Upper lobe of left lung (tissue), 6 donors: ENCODE data around the gene CIRBP. TPM values are rescaled to one million over a fixed set of nuclear protein-coding genes. Genes with fewer than 3 reads are reported as not detected.

Source experiments
- ATAC-seq, 2 donors: fragments of 200-7000 bp; cut with Tn5 transposase; one replicate each; pipeline ENCODE4 v1.9.1; 2022; ENCODE audit warnings: mild to moderate bottlenecking in 2 of 2, moderate library complexity in 2 of 2; ENCODE audit not compliant: low FRiP score in 2 of 2
- DNase-seq, 2 donors: peaks; one replicate each; pipeline ENCODE4 v3.0.0-alpha.2; 2019 to 2020
- H3K27ac ChIP-seq, 4 donors: fragments of 200-600 bp; sonication (generic); one replicate each; pipeline ENCODE4 v1.5.1; 2016 to 2019
- H3K27me3 ChIP-seq, 4 donors: fragments of 200-600 bp; sonication (generic); one replicate each; pipeline ENCODE4 v1.5.1; 2017 to 2019
- H3K36me3 ChIP-seq, 4 donors: fragments of 200-600 bp; sonication (generic); one replicate each; pipeline ENCODE4 v1.5.1; 2016 to 2019
- H3K4me1 ChIP-seq, 4 donors: fragments of 200-600 bp; sonication (generic); one replicate each; pipeline ENCODE4 v1.5.1; 2018 to 2019
- H3K4me3 ChIP-seq, 4 donors: fragments of 200-600 bp; sonication (generic); one replicate each; pipeline ENCODE4 v1.5.1; 2017 to 2019; ENCODE audit warnings: mild to moderate bottlenecking in 2 of 4, moderate library complexity in 1 of 4
- H3K9me3 ChIP-seq, 4 donors: fragments of 200-600 bp; sonication (generic); one replicate each; pipeline ENCODE4 v1.5.1; 2018 to 2019
- EP300 ChIP-seq, 4 donors: sonication (generic); formaldehyde crosslinking; IDR thresholded peaks; one replicate each; pipeline ENCODE4 v1.5.1; 2017; ENCODE audit warnings: antibody characterized with exemption in 4 of 4, control low read depth in 2 of 4
- POLR2A ChIP-seq, 4 donors: fragments of 450-650 bp; IDR thresholded peaks; one replicate each; pipeline ENCODE4 v1.5.1; 2016 to 2017; ENCODE audit warnings: antibody characterized with exemption in 4 of 4, mild to moderate bottlenecking in 2 of 4
- POLR2AphosphoS5 ChIP-seq, 2 donors: sonication (generic); formaldehyde crosslinking; IDR thresholded peaks; one replicate each; pipeline ENCODE4 v1.5.1; 2017; ENCODE audit warnings: antibody characterized with exemption in 2 of 2
- WGBS, 2 donors: methylation state at CpG; one replicate each; pipeline ENCODE4 v1.1.5; 2017 to 2018; 5-methylcytosine and 5-hydroxymethylcytosine counted together
- total RNA-seq, 6 donors: library from RNA; depleted of rRNA in 4 of 6; stranded (reverse); fragments of >200 nt in 4 of 6; gene quantifications; one replicate each; pipeline versions ENCODE4 v1.1.0 to v1.2.1, GENCODE V29; 2016 to 2021
- TF ChIP-seq, protein P1 (sequence below), 6 experiments: fragments of 450-650 bp in 4 of 6; fragments of 200-600 bp in 2 of 6; sonication (generic) in 2 of 6; IDR thresholded peaks; one replicate each; pipeline ENCODE4 v1.5.1; 2016 to 2019; ENCODE audit warnings: antibody characterized with exemption in 6 of 6
- donor health status: DM: no; HTN: no; CAD: no; lungs with moderate emphysema.
- donor health status: DM: no; HTN: yes; CAD: no; lungs with severe emphysema.

CIRBP gene
- total RNA-seq, 6 donors from 2014 or later: 326 to 1,348 (median 441) TPM

DNA sequence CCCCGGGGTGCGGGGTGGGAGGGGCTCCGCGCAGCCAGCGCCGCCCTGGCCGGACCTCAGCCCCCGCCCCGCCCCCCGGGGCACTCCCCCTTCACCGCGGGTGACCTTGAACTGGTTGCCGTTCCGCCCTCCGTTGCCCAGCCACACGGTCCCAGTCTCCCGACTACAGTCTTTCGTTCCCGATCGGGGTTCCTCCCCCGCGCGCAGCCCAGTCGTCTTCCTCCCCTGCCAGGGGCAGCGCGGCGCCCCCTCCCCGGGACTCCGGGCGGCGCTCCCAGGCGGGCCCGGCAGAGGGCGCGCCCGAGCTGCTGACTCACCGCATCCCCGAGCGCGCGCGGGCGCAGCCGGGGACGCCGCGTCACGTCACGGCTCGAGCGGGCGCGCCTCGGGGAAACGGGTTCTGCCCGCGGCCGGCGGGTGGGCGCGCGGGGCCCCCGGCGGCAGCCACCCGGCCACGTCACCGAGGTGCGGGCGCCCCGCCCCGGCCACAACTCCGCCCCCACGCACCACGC lies 20.3 kb upstream of the CIRBP start:
- H3K4me3 ChIP-seq: peak overlapping the region; percentile 54 to 97 (median 82)
- peaks cover 0 to 4% (median 0%) of the 10 kb centered on the region in 4 donors for H3K9me3 ChIP-seq
- peaks cover 45 to 64% (median 57%) of the 10 kb centered on the region in 4 donors for H3K4me1 ChIP-seq
- H3K27ac ChIP-seq: peak overlapping the region; percentile 99 to 100 (median 100)
- peaks cover under 1 to 26% (median 17%) of the 10 kb centered on the region in 4 donors for H3K36me3 ChIP-seq
- peak in 1 of 2 donors; percentile 43 for ATAC-seq
- peak; percentile 81 to 97 for DNase-seq
- TF ChIP-seq POLR2A (IDR thresholded peaks at IDR 0.05): no peak
- TF ChIP-seq, protein P1, sequence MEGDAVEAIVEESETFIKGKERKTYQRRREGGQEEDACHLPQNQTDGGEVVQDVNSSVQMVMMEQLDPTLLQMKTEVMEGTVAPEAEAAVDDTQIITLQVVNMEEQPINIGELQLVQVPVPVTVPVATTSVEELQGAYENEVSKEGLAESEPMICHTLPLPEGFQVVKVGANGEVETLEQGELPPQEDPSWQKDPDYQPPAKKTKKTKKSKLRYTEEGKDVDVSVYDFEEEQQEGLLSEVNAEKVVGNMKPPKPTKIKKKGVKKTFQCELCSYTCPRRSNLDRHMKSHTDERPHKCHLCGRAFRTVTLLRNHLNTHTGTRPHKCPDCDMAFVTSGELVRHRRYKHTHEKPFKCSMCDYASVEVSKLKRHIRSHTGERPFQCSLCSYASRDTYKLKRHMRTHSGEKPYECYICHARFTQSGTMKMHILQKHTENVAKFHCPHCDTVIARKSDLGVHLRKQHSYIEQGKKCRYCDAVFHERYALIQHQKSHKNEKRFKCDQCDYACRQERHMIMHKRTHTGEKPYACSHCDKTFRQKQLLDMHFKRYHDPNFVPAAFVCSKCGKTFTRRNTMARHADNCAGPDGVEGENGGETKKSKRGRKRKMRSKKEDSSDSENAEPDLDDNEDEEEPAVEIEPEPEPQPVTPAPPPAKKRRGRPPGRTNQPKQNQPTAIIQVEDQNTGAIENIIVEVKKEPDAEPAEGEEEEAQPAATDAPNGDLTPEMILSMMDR (IDR thresholded peaks at IDR 0.05): peak; percentile 97 to 99 (median 99)
- no peaks in the 10 kb centered on the region for H3K27me3 ChIP-seq
- WGBS, 2 donors: 0 to 1% methylated on average over 3 to 47 of the region's 74 CpGs

- 1% methylated on average over 24 of the region's 102 CpGs; no CpG with 5 or more reads in 1 of the 2 donors for WGBS, 2 donors
- Histone ChIP-seq H3K36me3 (peaks cover 7 to 31% (median 21%) of the 10 kb centered on the region in 4 donors), H3K4me1 (peaks cover 45 to 64% (median 57%) of the 10 kb centered on the region in 4 donors), H3K4me3 (peak overlapping the region; percentile 75 to 97 (median 92)), H3K27me3 (no peaks in the 10 kb centered on the region), H3K9me3 (peaks cover 0 to 4% (median 0%) of the 10 kb centered on the region in 4 donors), H3K27ac (peak overlapping the region; percentile 99 to 100 (median 100))
- ATAC-seq (peak; percentile 9 to 59), DNase-seq (peak; percentile 96 to 99)
- TF ChIP-seq POLR2AphosphoS5 (IDR thresholded peaks at IDR 0.05): peak; percentile 96
- TF ChIP-seq, protein P1 (IDR thresholded peaks at IDR 0.05): no peak
- peak; percentile 79 to 98 (median 95) for TF ChIP-seq POLR2A (IDR thresholded peaks at IDR 0.05)
- peak; percentile 25 to 90 (median 75) for TF ChIP-seq EP300 (IDR thresholded peaks at IDR 0.05)
Observed at GRCh38 chr19:1249298-1249989, 19.7 kb upstream of the CIRBP start.

GRCh38 chr19:1249990-1250436 lies 19.1 kb upstream of the CIRBP start:
- 0% methylated on average over 6 of the region's 67 CpGs; no CpG with 5 or more reads in 1 of the 2 donors for WGBS, 2 donors
- no peak for ATAC-seq
- H3K36me3 ChIP-seq: peaks cover 12 to 37% (median 27%) of the 10 kb centered on the region in 4 donors
- H3K4me1 ChIP-seq: peaks cover 45 to 64% (median 57%) of the 10 kb centered on the region in 4 donors
- DNase-seq: no peak
- H3K27ac ChIP-seq: peak overlapping the region; percentile 97 to 100 (median 100)
- no peaks in the 10 kb centered on the region for H3K27me3 ChIP-seq
- peaks cover 0 to 4% (median 0%) of the 10 kb centered on the region in 4 donors for H3K9me3 ChIP-seq
- H3K4me3 ChIP-seq: peak overlapping the region; percentile 75 to 97 (median 92)
- TF ChIP-seq, protein P1 (IDR thresholded peaks at IDR 0.05): peak in 1 of 6 experiments; percentile 4
- TF ChIP-seq POLR2A (IDR thresholded peaks at IDR 0.05) (peak in 1 of 4 donors; percentile 7), EP300 (IDR thresholded peaks at IDR 0.05) (no peak)

DNA sequence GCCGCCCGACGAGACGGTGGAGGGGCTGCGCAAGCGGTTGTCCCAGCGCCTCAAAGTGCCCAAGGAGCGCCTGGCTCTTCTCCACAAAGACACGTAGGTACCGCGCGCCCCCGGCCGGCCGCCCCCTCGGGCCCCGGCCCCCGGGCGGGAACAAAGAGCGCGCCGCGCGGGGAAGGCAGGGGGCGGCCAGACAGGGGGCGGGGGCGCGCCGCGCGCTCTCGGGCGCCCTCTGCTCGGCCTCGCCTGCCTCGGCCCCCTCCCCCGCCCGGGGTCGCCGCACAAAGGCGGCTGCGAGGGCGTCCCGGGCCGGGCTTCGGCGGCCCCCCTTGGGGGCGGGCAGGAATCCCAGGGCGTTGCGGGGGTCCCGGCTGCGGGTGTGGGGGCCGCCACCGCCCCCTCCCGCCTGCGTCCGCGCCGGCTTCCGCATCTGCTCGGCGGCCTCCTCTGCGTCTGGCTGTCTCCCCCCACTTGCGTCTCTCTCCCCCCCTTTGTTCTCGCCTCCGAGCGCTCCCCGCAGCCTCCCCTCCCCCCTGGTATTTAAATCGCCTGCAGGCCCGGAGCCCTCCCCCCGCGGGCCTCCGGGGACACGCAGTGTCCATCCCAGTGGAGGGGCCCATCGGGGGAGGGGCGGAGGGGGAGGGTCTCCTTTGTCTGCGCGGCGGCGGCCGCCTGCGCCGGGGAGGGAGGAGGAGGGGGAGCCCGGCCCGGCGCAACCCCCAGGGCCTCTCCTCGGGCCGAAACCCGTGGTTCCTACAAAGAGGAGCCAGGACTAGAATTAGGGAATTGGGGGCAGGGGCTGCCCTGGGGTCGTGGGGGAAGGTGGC lies 18.5 kb upstream of the CIRBP start:
- TF ChIP-seq POLR2AphosphoS5 (IDR thresholded peaks at IDR 0.05) (no peak), POLR2A (IDR thresholded peaks at IDR 0.05) (peak in 1 of 4 donors; percentile 11), EP300 (IDR thresholded peaks at IDR 0.05) (no peak)
- TF ChIP-seq, protein P1 (IDR thresholded peaks at IDR 0.05): no peak
- WGBS, 2 donors: 0% methylated on average over 17 to 39 of the region's 90 CpGs
- no peak for ATAC-seq
- Histone ChIP-seq H3K36me3 (peaks cover 19 to 43% (median 33%) of the 10 kb centered on the region in 4 donors), H3K4me3 (peak overlapping the region; percentile 75 to 97 (median 92)), H3K27ac (peak overlapping the region; percentile 97 to 100 (median 100)), H3K9me3 (peaks cover 0 to 4% (median 0%) of the 10 kb centered on the region in 4 donors), H3K4me1 (peaks cover 45 to 64% (median 57%) of the 10 kb centered on the region in 4 donors), H3K27me3 (no peaks in the 10 kb centered on the region)
- DNase-seq: peak in 1 of 2 donors; percentile 89
